Measurements from ENCODE around the gene DDX42. TPM values are rescaled to one million over a fixed set of nuclear protein-coding genes. Genes with fewer than 3 reads are reported as not detected.
"Not testable (repeated sequence)": the region's sequence is repeated elsewhere in the genome, so short reads cannot be mapped to it uniquely, and the experiment has no call there.

Gene DDX42
- total RNA-seq, 1 experiment from 2014 or later = 61.2 TPM

DNA sequence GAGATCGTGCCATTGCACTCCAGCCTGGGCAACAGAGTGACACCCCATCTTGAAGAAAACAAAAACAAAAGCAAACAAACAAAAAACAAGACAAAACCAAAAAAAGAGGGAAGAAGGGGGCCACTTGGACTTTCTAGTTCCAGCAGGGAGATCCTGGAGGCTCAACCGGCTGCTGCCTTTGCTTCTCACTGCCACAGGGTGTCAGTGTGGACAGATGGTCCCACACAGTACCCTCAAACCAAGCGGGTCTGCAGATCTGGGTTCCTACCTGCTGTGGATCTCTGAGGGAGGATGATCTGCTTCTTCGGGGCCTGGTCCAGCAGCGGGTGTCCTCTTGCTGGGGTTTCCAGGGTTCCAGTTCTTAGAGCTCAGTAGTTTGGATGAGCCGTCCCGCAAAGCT, 92.7 kb downstream of the DDX42 start:
- DNase-seq (ENCODE audit: extremely low read depth, low read depth) = not testable (repeated sequence)

Other genes with a start within 250 kb of the DDX42 start
- 39.1 and 39.8 TPM in 2 replicates for gene DCAF7, start 223.7 kb upstream of the DDX42 start, total RNA-seq (2014; rRNA removed; shearing (Covaris generic))
- gene TACO1, start 173.3 kb upstream of the DDX42 start, total RNA-seq (2014; rRNA removed; shearing (Covaris generic)) = 33.0 and 34.0 TPM in 2 replicates
- gene MAP3K3, start 151.8 kb upstream of the DDX42 start, total RNA-seq (2014; rRNA removed; shearing (Covaris generic)) = 8.5 and 8.7 TPM in 2 replicates
- gene LIMD2, start 74.0 kb upstream of the DDX42 start, total RNA-seq (2014; rRNA removed; shearing (Covaris generic)) = 1.1 and 2.0 TPM in 2 replicates
- gene STRADA, start 32.4 kb upstream of the DDX42 start, total RNA-seq (2014; rRNA removed; shearing (Covaris generic)) = 21.2 and 28.9 TPM in 2 replicates
- 66.5 and 79.2 TPM in 2 replicates for gene CCDC47, start 573 bp upstream of the DDX42 start, total RNA-seq (2014; rRNA removed; shearing (Covaris generic))
- gene PSMC5, start 53.3 kb downstream of the DDX42 start, total RNA-seq (2014; rRNA removed; shearing (Covaris generic)) = 52.7 and 66.3 TPM in 2 replicates
- gene FTSJ3, start 53.5 kb downstream of the DDX42 start, total RNA-seq (2014; rRNA removed; shearing (Covaris generic)) = 27.9 and 35.0 TPM in 2 replicates
- 73.6 and 75.5 TPM in 2 replicates for gene SMARCD2, start 68.5 kb downstream of the DDX42 start, total RNA-seq (2014; rRNA removed; shearing (Covaris generic))
- gene CSH2, start 99.5 kb downstream of the DDX42 start, total RNA-seq (2014; rRNA removed; shearing (Covaris generic)) = not detected in 2 replicates
- gene GH2, start 107.8 kb downstream of the DDX42 start, total RNA-seq (2014; rRNA removed; shearing (Covaris generic)) = not detected in 2 replicates
- not detected in 2 replicates for gene CSH1, start 122.4 kb downstream of the DDX42 start, total RNA-seq (2014; rRNA removed; shearing (Covaris generic))
- not detected in 2 replicates for gene CSHL1, start 137.1 kb downstream of the DDX42 start, total RNA-seq (2014; rRNA removed; shearing (Covaris generic))
- gene GH1, start 144.7 kb downstream of the DDX42 start, total RNA-seq (2014; rRNA removed; shearing (Covaris generic)) = not detected in 2 replicates
- gene CD79B, start 158.2 kb downstream of the DDX42 start, total RNA-seq (2014; rRNA removed; shearing (Covaris generic)) = not detected in 2 replicates
- 0.06 and 0.77 TPM in 2 replicates for gene SCN4A, start 198.7 kb downstream of the DDX42 start, total RNA-seq (2014; rRNA removed; shearing (Covaris generic))
- gene PRR29, start 224.2 kb downstream of the DDX42 start, total RNA-seq (2014; rRNA removed; shearing (Covaris generic)) = not detected in 2 replicates
- gene ICAM2, start 246.5 kb downstream of the DDX42 start, total RNA-seq (2014; rRNA removed; shearing (Covaris generic)) = not detected in 2 replicates